HEK293 (cell line): ENCODE results near the gene PDF.

Source experiments
- BCL11A ChIP-seq: fragments of 450-650 bp; formaldehyde crosslinking; IDR thresholded peaks from 2 replicates; pipeline ENCODE4 v1.5.1; 2016; ENCODE audit warnings: low read depth, missing biosample characterization, missing genetic modification characterization
- GLI4 ChIP-seq: fragments of 450-650 bp; formaldehyde crosslinking; IDR thresholded peaks from 2 replicates; pipeline ENCODE4 v1.5.1; 2016; ENCODE audit warnings: missing biosample characterization, missing genetic modification characterization
- HOXC10 ChIP-seq: sonication (generic); formaldehyde crosslinking; IDR thresholded peaks from 2 replicates; pipeline ENCODE4 v1.8.1; 2023; ENCODE audit warnings: mild to moderate bottlenecking, missing genetic modification reagents
- KLF1 ChIP-seq: fragments of 450-650 bp; formaldehyde crosslinking; IDR thresholded peaks from 2 replicates; pipeline ENCODE4 v1.5.1; 2016; ENCODE audit warnings: missing biosample characterization, missing genetic modification characterization
- KLF8 ChIP-seq: fragments of 450-650 bp; formaldehyde crosslinking; IDR thresholded peaks from 2 replicates; pipeline ENCODE4 v1.5.1; 2016; ENCODE audit warnings: missing biosample characterization, missing genetic modification characterization
- SETDB1 ChIP-seq: IDR thresholded peaks from one replicate; pipeline ENCODE4 v1.6.1; 2017; ENCODE audit warnings: mild to moderate bottlenecking, low read length, moderate library complexity, mixed read lengths; ENCODE audit not compliant: insufficient read length
- SP7 ChIP-seq: fragments of 450-650 bp; formaldehyde crosslinking; IDR thresholded peaks from 2 replicates; pipeline ENCODE4 v1.5.1; 2016; ENCODE audit warnings: missing biosample characterization, missing genetic modification characterization
- ZBTB21 ChIP-seq: fragments of 450-650 bp; formaldehyde crosslinking; IDR thresholded peaks from 2 replicates; pipeline ENCODE4 v1.5.1; 2017; ENCODE audit warnings: missing biosample characterization, missing genetic modification characterization
- ZBTB26 ChIP-seq: fragments of 450-650 bp; formaldehyde crosslinking; optimal IDR thresholded peaks from 2 replicates; pipeline ENCODE3; 2016; ENCODE audit warnings: missing biosample characterization, mild to moderate bottlenecking, missing genetic modification characterization
- ZBTB8A ChIP-seq: fragments of 450-650 bp; formaldehyde crosslinking; IDR thresholded peaks from 2 replicates; pipeline ENCODE4 v1.5.1; 2016; ENCODE audit warnings: missing biosample characterization, missing genetic modification characterization
- ZFHX2 ChIP-seq: fragments of 450-650 bp; formaldehyde crosslinking; conservative IDR thresholded peaks from 2 replicates; pipeline ENCODE4 v1.5.1; 2016; ENCODE audit warnings: missing biosample characterization, missing genetic modification characterization
- ZNF146 ChIP-seq: fragments of 450-650 bp; formaldehyde crosslinking; IDR thresholded peaks from 2 replicates; pipeline ENCODE4 v1.5.1; 2016; ENCODE audit warnings: missing biosample characterization, missing genetic modification characterization
- ZNF16 ChIP-seq: fragments of 450-650 bp; formaldehyde crosslinking; IDR thresholded peaks from 2 replicates; pipeline ENCODE4 v1.5.1; 2016; ENCODE audit warnings: low read depth, missing biosample characterization, missing genetic modification characterization
- ZNF350 ChIP-seq: fragments of 450-650 bp; formaldehyde crosslinking; IDR thresholded peaks from 2 replicates; pipeline ENCODE4 v1.5.0; 2017; ENCODE audit warnings: missing biosample characterization, mild to moderate bottlenecking, missing genetic modification characterization
- ZNF416 ChIP-seq: fragments of 450-650 bp; formaldehyde crosslinking; IDR thresholded peaks from 2 replicates; pipeline ENCODE4 v1.5.1; 2016; ENCODE audit warnings: missing biosample characterization, missing genetic modification characterization
- ZNF513 ChIP-seq: fragments of 450-650 bp; IDR thresholded peaks from 2 replicates; pipeline ENCODE4 v1.5.1; 2018; ENCODE audit warnings: missing biosample characterization, missing genetic modification characterization
- ZNF548 ChIP-seq: fragments of 450-650 bp; formaldehyde crosslinking; IDR thresholded peaks from 2 replicates; pipeline ENCODE4 v1.5.1; 2016; ENCODE audit warnings: missing biosample characterization, missing genetic modification characterization
- ZNF670 ChIP-seq: fragments of 450-650 bp; formaldehyde crosslinking; IDR thresholded peaks from 2 replicates; pipeline ENCODE4 v1.5.1; 2016; ENCODE audit warnings: missing biosample characterization, missing genetic modification characterization, low read depth
- ZNF704 ChIP-seq: fragments of 450-650 bp; formaldehyde crosslinking; IDR thresholded peaks from 2 replicates; pipeline ENCODE4 v1.5.1; 2016; ENCODE audit warnings: missing biosample characterization, missing genetic modification characterization
- ZNF776 ChIP-seq: fragments of 450-650 bp; formaldehyde crosslinking; IDR thresholded peaks from 2 replicates; pipeline ENCODE4 v1.5.0; 2017; ENCODE audit warnings: missing biosample characterization, missing genetic modification characterization, borderline replicate concordance
- ZNF785 ChIP-seq: fragments of 450-650 bp; formaldehyde crosslinking; IDR thresholded peaks from 2 replicates; pipeline ENCODE4 v1.5.1; 2016; ENCODE audit warnings: missing biosample characterization, missing genetic modification characterization
- ZNF837 ChIP-seq: fragments of 450-650 bp; formaldehyde crosslinking; IDR thresholded peaks from 2 replicates; pipeline ENCODE4 v1.5.1; 2016; ENCODE audit warnings: missing biosample characterization, missing genetic modification characterization
- TF ChIP-seq, protein P1 (sequence below): fragments of 450-650 bp; formaldehyde crosslinking; conservative IDR thresholded peaks from 2 replicates; pipeline ENCODE4 v1.5.1; 2016; ENCODE audit warnings: low read depth, missing biosample characterization, missing genetic modification characterization
- TF ChIP-seq, protein P2 (sequence below): fragments of 450-650 bp; formaldehyde crosslinking; IDR thresholded peaks from 2 replicates; pipeline ENCODE4 v1.5.1; 2016; ENCODE audit warnings: missing biosample characterization, missing genetic modification characterization

Gene PDF

GRCh38 chr16:69330286-69331109 lies at the start of gene PDF (continued):
- TF ChIP-seq, protein P1, sequence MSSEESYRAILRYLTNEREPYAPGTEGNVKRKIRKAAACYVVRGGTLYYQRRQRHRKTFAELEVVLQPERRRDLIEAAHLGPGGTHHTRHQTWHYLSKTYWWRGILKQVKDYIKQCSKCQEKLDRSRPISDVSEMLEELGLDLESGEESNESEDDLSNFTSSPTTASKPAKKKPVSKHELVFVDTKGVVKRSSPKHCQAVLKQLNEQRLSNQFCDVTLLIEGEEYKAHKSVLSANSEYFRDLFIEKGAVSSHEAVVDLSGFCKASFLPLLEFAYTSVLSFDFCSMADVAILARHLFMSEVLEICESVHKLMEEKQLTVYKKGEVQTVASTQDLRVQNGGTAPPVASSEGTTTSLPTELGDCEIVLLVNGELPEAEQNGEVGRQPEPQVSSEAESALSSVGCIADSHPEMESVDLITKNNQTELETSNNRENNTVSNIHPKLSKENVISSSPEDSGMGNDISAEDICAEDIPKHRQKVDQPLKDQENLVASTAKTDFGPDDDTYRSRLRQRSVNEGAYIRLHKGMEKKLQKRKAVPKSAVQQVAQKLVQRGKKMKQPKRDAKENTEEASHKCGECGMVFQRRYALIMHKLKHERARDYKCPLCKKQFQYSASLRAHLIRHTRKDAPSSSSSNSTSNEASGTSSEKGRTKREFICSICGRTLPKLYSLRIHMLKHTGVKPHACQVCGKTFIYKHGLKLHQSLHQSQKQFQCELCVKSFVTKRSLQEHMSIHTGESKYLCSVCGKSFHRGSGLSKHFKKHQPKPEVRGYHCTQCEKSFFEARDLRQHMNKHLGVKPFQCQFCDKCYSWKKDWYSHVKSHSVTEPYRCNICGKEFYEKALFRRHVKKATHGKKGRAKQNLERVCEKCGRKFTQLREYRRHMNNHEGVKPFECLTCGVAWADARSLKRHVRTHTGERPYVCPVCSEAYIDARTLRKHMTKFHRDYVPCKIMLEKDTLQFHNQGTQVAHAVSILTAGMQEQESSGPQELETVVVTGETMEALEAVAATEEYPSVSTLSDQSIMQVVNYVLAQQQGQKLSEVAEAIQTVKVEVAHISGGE (tag by site-specific recombination), result peak; percentile 85
- TF ChIP-seq ZNF513 (tag by site-specific recombination) (peak; percentile 41; the same call in 1 of the 2 replicates), ZNF670 (tag by site-specific recombination) (no peak), ZBTB21 (tag by site-specific recombination) (no peak), KLF1 (peak; percentile 87), ZNF350 (no peak), ZNF416 (tag by site-specific recombination) (no peak), SP7 (peak; percentile 68), ZBTB26 (tag by site-specific recombination) (peak; percentile 61), KLF8 (peak; percentile 88; the same call in 1 of the 2 replicates), SETDB1 (no peak), ZNF785 (tag by site-specific recombination) (no peak), BCL11A (tag by site-specific recombination) (no peak), HOXC10 (CRISPR knock-in tag) (no peak), ZNF16 (tag by site-specific recombination) (no peak), ZNF704 (no peak), ZFHX2 (tag by site-specific recombination) (no peak; the same call in none of the 2 replicates), ZNF837 (no peak), ZNF776 (tag by site-specific recombination) (no peak), ZBTB8A (peak; percentile 53), ZNF146 (tag by site-specific recombination) (no peak), ZNF548 (no peak), GLI4 (tag by site-specific recombination) (no peak)
- TF ChIP-seq, protein P2, sequence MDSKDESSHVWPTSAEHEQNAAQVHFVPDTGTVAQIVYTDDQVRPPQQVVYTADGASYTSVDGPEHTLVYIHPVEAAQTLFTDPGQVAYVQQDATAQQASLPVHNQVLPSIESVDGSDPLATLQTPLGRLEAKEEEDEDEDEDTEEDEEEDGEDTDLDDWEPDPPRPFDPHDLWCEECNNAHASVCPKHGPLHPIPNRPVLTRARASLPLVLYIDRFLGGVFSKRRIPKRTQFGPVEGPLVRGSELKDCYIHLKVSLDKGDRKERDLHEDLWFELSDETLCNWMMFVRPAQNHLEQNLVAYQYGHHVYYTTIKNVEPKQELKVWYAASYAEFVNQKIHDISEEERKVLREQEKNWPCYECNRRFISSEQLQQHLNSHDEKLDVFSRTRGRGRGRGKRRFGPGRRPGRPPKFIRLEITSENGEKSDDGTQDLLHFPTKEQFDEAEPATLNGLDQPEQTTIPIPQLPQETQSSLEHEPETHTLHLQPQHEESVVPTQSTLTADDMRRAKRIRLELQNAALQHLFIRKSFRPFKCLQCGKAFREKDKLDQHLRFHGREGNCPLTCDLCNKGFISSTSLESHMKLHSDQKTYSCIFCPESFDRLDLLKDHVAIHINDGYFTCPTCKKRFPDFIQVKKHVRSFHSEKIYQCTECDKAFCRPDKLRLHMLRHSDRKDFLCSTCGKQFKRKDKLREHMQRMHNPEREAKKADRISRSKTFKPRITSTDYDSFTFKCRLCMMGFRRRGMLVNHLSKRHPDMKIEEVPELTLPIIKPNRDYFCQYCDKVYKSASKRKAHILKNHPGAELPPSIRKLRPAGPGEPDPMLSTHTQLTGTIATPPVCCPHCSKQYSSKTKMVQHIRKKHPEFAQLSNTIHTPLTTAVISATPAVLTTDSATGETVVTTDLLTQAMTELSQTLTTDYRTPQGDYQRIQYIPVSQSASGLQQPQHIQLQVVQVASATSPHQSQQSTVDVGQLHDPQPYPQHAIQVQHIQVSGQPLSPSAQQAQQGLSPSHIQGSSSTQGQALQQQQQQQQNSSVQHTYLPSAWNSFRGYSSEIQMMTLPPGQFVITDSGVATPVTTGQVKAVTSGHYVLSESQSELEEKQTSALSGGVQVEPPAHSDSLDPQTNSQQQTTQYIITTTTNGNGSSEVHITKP, result peak; percentile 31; the same call in 1 of the 2 replicates
